ENCODE results near the gene ADGRE3. TPM values are rescaled to one million over a fixed set of nuclear protein-coding genes. Genes with fewer than 3 reads are reported as not detected.
"Not testable (repeated sequence)": the region's sequence is repeated elsewhere in the genome, so short reads cannot be mapped to it uniquely, and the experiment has no call there.

The ADGRE3 gene
- total and polyA plus RNA-seq, 11 donors, result 0.25 to 0.59 (median 0.53) TPM; not detected in 8

DNA sequence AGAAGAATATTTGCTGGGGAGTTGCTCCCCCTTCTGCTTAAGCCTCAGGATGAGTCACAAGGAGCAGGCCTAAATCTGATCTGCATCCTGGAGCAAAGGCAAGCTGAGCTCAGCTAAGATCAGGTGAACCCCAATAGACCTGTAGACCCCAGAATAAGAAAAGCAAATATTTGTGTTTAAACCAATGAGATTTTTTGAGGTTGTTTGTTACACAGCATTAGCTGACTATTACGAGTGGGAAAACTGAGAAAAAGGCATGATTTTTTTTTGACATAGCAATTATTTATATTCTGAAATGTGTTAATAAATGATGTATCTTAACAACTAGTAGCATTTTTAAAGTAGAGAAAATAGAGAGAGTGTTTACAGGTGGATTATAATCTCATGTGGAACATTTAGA, 45.1 kb downstream of the ADGRE3 start:
- Histone ChIP-seq H3K4me1 (no peaks in the 10 kb centered on the region), H3K27me3 (peaks cover 0 to 4% (median 0%) of the 10 kb centered on the region in 9 donors), H3K4me3 (no peak overlapping the region), H3K9me3 (peaks cover 0 to 11% (median 5%) of the 10 kb centered on the region in 12 donors), H3K36me3 (no peaks in the 10 kb centered on the region), H3K27ac (no peak overlapping the region)
- intact Hi-C loops (cut with DNase I), result no loop called here
- ATAC-seq, result no peak
- DNase-seq, result no peak
- TF ChIP-seq POLR2A (IDR thresholded peaks at IDR 0.05), result no peak
- TF ChIP-seq, protein P1, sequence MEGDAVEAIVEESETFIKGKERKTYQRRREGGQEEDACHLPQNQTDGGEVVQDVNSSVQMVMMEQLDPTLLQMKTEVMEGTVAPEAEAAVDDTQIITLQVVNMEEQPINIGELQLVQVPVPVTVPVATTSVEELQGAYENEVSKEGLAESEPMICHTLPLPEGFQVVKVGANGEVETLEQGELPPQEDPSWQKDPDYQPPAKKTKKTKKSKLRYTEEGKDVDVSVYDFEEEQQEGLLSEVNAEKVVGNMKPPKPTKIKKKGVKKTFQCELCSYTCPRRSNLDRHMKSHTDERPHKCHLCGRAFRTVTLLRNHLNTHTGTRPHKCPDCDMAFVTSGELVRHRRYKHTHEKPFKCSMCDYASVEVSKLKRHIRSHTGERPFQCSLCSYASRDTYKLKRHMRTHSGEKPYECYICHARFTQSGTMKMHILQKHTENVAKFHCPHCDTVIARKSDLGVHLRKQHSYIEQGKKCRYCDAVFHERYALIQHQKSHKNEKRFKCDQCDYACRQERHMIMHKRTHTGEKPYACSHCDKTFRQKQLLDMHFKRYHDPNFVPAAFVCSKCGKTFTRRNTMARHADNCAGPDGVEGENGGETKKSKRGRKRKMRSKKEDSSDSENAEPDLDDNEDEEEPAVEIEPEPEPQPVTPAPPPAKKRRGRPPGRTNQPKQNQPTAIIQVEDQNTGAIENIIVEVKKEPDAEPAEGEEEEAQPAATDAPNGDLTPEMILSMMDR (IDR thresholded peaks at IDR 0.05), result no peak
- WGBS, 4 donors, result 79 to 91% (median 85%) methylated on average over 1 of the region's 1 CpG

DNA sequence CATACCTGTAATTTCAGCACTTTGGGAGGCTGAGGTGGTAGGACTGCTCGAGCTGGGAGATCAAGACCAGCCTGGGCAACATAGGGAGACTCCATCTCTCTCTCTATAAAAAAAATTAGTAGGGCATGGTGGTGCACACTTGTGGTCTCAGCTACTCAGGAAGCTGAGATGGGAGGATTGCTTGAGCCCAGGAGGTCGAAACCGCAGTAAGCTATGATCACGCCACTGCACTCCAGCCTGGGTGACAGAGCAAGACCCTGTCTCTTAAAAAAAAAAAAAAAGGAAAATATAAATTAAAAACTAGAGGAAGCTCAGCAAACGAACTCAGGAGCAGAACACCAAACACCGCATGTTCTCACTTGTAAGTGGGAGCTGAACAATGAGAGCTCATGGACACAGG, 50.2 kb downstream of the ADGRE3 start:
- intact Hi-C loops (cut with DNase I); H3K4me3 ChIP-seq; ATAC-seq; DNase-seq; H3K27me3 ChIP-seq; H3K27ac ChIP-seq; H3K36me3 ChIP-seq; H3K4me1 ChIP-seq: not testable (repeated sequence)
- H3K9me3 ChIP-seq, result peaks cover 0 to 12% (median 9%) of the 10 kb centered on the region in 12 donors
- 69 to 77% (median 75%) methylated on average over 6 of the region's 6 CpGs for WGBS, 4 donors

DNA sequence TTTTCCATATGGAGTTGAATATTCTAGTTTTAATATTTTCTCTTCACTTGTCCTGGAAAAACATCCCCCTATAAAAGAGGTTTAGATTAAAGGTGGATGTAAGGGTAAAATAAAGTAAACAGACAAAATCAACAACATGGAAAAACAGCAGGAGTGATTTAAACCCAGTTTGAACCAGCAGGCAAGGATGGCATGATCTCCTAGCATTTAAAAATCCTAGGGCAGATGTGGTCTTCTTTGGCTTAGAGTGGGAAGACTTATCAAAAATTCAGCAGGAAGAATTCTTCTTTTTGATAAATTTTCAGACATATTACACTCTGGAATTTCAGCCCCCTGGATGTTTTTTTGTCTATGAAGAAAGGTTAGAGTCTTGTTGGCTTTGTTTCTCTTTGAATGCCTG, 55.2 kb downstream of the ADGRE3 start:
- Histone ChIP-seq H3K4me3 (no peak overlapping the region), H3K9me3 (peaks cover 0 to 16% (median 12%) of the 10 kb centered on the region in 12 donors)
- TF ChIP-seq, protein P1 (IDR thresholded peaks at IDR 0.05), result no peak
- TF ChIP-seq POLR2A (IDR thresholded peaks at IDR 0.05), result no peak

DNA sequence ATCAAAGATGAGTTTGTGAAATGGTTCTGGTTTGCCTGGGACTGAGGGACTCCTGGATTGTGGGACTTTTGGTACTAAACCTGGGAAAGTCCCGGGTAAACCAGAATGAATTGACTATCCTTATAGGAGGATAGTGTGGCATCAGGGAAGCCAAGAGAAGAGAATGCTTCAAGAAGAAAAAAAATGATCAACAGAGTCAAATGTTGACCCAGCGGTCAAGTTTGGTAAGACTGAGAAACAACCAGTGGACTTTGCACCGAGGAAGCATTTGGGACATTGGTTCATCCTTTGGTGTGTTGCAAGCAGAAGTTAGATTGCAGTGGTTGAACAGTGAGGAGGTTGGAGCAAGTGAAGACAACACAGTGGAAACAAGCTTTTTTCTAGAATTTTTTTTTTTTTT, 58.2 kb downstream of the ADGRE3 start:
- no peak overlapping the region for H3K27ac ChIP-seq
- H3K9me3 ChIP-seq, result peaks cover 0 to 16% (median 12%) of the 10 kb centered on the region in 12 donors
- H3K27me3 ChIP-seq, result peaks cover 0 to 4% (median 0%) of the 10 kb centered on the region in 9 donors
- no peak for ATAC-seq
- DNase-seq, result no peak
- no peak overlapping the region for H3K4me3 ChIP-seq
- 87 to 94% (median 92%) methylated on average over 3 of the region's 3 CpGs for whole genome bisulfite sequencing, 4 donors
- intact Hi-C loops (cut with DNase I), result no loop called here
- H3K36me3 ChIP-seq, result no peaks in the 10 kb centered on the region
- H3K4me1 ChIP-seq, result peaks cover 0 to 9% (median 0%) of the 10 kb centered on the region in 12 donors
- TF ChIP-seq POLR2A (IDR thresholded peaks at IDR 0.05), result no peak
- TF ChIP-seq, protein P1 (IDR thresholded peaks at IDR 0.05), result no peak

More for the DNA sequence above, 55.2 kb downstream of the ADGRE3 start:
- H3K27ac ChIP-seq, result no peak overlapping the region
- no peaks in the 10 kb centered on the region for H3K36me3 ChIP-seq
- ATAC-seq, result no peak
- no peak for DNase-seq
- intact Hi-C loops (cut with DNase I), result no loop called here
- peaks cover 0 to 4% (median 0%) of the 10 kb centered on the region in 9 donors for H3K27me3 ChIP-seq
- H3K4me1 ChIP-seq, result no peaks in the 10 kb centered on the region

DNA sequence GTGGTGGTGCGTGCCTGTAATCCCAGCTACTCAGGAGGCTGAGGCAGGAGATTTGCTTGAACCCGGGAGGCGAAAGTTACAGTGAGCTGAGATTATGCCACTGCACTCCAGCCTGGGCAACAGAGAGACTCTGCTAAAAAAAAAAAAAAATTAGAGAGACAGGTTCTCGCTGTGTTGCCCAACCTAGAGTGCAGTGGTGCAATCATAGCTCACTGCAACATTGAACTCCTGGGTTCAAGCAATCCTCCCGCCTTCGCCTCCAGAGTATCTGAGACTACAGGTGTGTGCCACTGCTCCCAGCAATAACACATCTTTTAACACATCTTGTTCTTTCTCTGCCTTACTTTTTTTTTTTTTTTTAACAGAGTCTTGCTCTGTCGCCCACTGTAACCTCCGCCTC, 59.0 kb downstream of the ADGRE3 start:
- Histone ChIP-seq H3K36me3 (no peaks in the 10 kb centered on the region), H3K9me3 (peaks cover 0 to 16% (median 12%) of the 10 kb centered on the region in 12 donors), H3K4me3 (no peak overlapping the region), H3K27ac (no peak overlapping the region), H3K4me1 (peaks cover 0 to 9% (median 0%) of the 10 kb centered on the region in 12 donors), H3K27me3 (peaks cover 0 to 4% (median 0%) of the 10 kb centered on the region in 9 donors)
- 90 to 92% (median 90%) methylated on average over 8 of the region's 8 CpGs for WGBS, 4 donors
- intact Hi-C loops (cut with DNase I), result no loop called here
- no peak for TF ChIP-seq POLR2A (IDR thresholded peaks at IDR 0.05)
- TF ChIP-seq, protein P1 (IDR thresholded peaks at IDR 0.05), result no peak
- DNase-seq (no peak), ATAC-seq (no peak)

Data from heart left ventricle (tissue), 16 donors.